ENCODE data around the gene FBN3. TPM values are rescaled to one million over a fixed set of nuclear protein-coding genes. Genes with fewer than 3 reads are reported as not detected.
"Not testable (repeated sequence)": the region's sequence is repeated elsewhere in the genome, so short reads cannot be mapped to it uniquely, and the experiment has no call there.

Gene FBN3
- total RNA-seq, 4 donors from 2014 or later, result under 0.01 TPM; not detected in 3

DNA sequence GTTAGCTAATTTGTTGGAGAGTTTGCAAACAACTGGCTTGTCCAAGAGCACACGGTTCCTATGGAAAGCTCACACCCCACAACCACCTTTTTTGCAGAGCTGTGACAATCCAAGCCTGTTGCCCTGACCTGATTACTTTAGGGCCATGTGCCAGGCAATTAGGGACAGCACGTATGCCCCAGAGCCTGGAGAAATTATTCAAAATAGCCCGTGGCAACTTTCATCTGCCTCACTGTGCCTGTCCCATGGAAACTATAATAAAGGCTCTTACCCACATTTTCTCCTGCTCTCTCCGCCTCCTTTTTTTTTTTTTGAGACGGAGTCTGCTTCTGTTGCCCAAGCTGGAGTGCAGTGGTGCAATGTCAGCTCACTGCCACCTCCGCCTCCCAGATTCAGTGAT, 18.6 kb upstream of the FBN3 start:
- Histone ChIP-seq H3K9me3 (no peaks in the 10 kb centered on the region), H3K36me3 (no peaks in the 10 kb centered on the region), H3K27ac (replicated peaks in 1 of 4) (no peak overlapping the region), H3K4me3 (no peak overlapping the region), H3K4me1 (no peaks in the 10 kb centered on the region), H3K27me3 (no peaks in the 10 kb centered on the region)
- WGBS, result 82% methylated on average over 6 of the region's 6 CpGs
- intact Hi-C loops (cut with DNase I), result no loop called here
- no peak for DNase-seq (ENCODE audit: extremely low spot score)
- TF ChIP-seq, protein P1, sequence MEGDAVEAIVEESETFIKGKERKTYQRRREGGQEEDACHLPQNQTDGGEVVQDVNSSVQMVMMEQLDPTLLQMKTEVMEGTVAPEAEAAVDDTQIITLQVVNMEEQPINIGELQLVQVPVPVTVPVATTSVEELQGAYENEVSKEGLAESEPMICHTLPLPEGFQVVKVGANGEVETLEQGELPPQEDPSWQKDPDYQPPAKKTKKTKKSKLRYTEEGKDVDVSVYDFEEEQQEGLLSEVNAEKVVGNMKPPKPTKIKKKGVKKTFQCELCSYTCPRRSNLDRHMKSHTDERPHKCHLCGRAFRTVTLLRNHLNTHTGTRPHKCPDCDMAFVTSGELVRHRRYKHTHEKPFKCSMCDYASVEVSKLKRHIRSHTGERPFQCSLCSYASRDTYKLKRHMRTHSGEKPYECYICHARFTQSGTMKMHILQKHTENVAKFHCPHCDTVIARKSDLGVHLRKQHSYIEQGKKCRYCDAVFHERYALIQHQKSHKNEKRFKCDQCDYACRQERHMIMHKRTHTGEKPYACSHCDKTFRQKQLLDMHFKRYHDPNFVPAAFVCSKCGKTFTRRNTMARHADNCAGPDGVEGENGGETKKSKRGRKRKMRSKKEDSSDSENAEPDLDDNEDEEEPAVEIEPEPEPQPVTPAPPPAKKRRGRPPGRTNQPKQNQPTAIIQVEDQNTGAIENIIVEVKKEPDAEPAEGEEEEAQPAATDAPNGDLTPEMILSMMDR (IDR thresholded peaks at IDR 0.05), result no peak
- TF ChIP-seq EP300 (IDR thresholded peaks at IDR 0.05), result no peak
- no peak for TF ChIP-seq POLR2A (IDR thresholded peaks at IDR 0.05; ENCODE audit: low read depth)
- no peak for TF ChIP-seq POLR2AphosphoS5 (IDR thresholded peaks at IDR 0.05)

DNA sequence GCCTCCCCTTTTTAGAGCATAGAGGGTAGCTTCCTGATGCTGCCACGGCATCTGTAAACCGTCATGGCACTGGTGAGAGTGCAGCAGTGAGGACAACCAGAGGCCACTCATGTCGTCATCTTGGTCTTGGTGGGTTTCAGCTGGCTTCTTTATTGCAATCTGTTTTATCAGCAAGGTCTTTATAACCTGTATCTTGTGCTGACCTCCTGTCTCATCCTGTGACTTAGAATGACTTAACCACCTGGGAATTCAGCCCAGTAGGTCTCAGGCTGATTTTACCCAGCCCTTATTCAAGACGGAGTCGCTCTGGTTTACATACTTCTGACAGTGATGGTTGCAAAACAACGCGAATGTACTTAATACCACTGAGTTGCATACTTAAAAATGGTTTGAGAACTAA, 14.4 kb upstream of the FBN3 start:
- Histone ChIP-seq H3K27me3 (no peaks in the 10 kb centered on the region), H3K4me3 (no peak overlapping the region), H3K27ac (replicated peaks in 1 of 4) (no peak overlapping the region), H3K4me1 (no peaks in the 10 kb centered on the region), H3K9me3 (no peaks in the 10 kb centered on the region), H3K36me3 (no peaks in the 10 kb centered on the region)
- intact Hi-C loops (cut with DNase I), result no loop called here
- no peak for TF ChIP-seq POLR2A (IDR thresholded peaks at IDR 0.05; ENCODE audit: low read depth)
- TF ChIP-seq, protein P1 (IDR thresholded peaks at IDR 0.05), result no peak
- TF ChIP-seq POLR2AphosphoS5 (IDR thresholded peaks at IDR 0.05), result no peak
- no peak for TF ChIP-seq EP300 (IDR thresholded peaks at IDR 0.05)
- WGBS, result 51% methylated on average over 7 of the region's 7 CpGs
- no peak for DNase-seq (ENCODE audit: extremely low spot score)

DNA sequence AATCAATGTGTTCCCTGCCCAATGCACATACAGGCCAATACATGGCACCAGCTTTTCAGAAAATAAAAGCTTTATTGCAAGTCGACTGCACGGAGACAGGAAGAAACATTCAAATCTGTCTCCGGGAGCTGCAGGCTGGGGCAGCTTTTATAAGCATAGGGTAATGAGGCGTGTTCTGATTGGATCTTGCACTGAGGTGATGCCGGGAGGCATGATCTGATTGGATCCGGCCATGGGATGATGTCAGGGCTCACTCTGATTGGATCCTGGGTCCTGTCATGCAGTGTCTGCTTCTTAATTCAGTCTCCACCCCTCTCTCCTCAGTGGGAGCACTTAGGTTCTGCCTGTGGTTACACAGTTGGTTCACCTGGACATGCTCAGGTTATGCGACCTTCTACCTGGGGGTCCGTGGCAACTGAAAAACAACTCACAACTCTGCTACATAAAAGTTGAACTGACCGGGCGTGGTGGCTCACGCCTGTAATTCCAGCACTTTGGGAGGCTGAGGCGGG, 11.8 kb upstream of the FBN3 start:
- no peak overlapping the region for H3K4me3 ChIP-seq
- H3K27me3 ChIP-seq, result no peaks in the 10 kb centered on the region
- no peak for DNase-seq (ENCODE audit: extremely low spot score)
- H3K27ac ChIP-seq (replicated peaks in 1 of 4), result no peak overlapping the region
- no peaks in the 10 kb centered on the region for H3K4me1 ChIP-seq
- H3K9me3 ChIP-seq, result no peaks in the 10 kb centered on the region
- no peak for TF ChIP-seq POLR2AphosphoS5 (IDR thresholded peaks at IDR 0.05)
- no peak for TF ChIP-seq EP300 (IDR thresholded peaks at IDR 0.05)
- TF ChIP-seq POLR2A (IDR thresholded peaks at IDR 0.05; ENCODE audit: low read depth), result no peak
- TF ChIP-seq, protein P1 (IDR thresholded peaks at IDR 0.05), result no peak
- intact Hi-C loops (cut with DNase I), result no loop called here
- no peaks in the 10 kb centered on the region for H3K36me3 ChIP-seq
- 95% methylated on average over 6 of the region's 12 CpGs for WGBS

DNA sequence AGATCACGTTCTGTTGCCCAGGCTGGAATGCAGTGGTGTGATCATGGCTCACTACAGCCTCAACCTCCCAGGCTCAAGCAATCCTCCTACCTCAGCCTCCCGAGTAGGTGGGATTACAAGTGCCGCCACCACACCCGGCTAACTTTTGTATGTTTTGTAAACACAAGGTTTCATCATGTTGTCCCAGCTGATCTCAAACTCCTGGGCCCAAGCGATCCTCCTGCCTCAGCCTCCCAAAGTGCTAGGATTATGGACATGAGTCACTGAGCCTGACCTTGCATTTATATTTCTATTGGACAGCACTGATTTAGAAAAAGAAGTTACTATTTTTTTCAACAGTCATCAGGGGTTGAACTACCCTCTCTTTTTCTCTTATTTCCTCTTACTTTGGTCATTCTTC, 9.9 kb upstream of the FBN3 start:
- H3K27me3 ChIP-seq; H3K36me3 ChIP-seq; H3K9me3 ChIP-seq; H3K27ac ChIP-seq (replicated peaks in 1 of 4); DNase-seq (ENCODE audit: extremely low spot score); intact Hi-C loops (cut with DNase I); H3K4me3 ChIP-seq: not testable (repeated sequence)
- peaks cover 8 to 11% (median 10%) of the 10 kb centered on the region in 4 donors for H3K4me1 ChIP-seq
- WGBS, result 86% methylated on average over 5 of the region's 5 CpGs

DNA sequence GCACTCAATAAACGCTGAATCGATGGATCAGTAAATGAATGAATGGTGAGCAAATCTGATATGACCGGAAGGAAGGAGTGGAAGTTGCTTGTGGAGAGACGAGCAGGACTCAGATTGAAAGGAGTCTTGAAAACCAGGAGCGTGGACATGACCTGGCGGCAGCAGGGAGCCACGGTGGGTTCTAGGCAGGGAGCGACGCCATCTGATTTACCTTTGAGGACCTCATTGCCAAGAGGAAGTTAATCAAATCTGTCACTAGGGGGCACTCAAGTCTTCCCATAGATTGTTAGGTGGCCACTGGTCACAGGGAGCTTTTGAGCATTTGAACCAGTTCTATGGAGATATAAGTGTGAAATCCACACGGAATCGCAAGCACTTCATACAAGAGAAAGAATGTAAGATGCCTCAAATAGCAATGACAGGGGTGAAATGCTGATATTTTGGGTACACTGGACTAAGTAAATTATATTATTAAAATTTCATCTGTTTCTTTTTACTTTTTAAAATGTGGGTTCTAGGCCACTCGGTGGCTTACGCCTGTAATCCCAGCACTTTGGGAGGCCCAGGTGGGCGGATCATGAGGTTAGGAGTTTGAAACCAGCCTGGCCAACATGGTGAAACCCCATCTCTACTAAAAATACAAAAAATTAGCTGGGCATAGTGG, 9.2 kb upstream of the FBN3 start:
- DNase-seq (ENCODE audit: extremely low spot score), result no peak
- no peak overlapping the region for H3K27ac ChIP-seq (replicated peaks in 1 of 4)
- no peak overlapping the region for H3K4me3 ChIP-seq
- TF ChIP-seq, protein P1 (IDR thresholded peaks at IDR 0.05), result peak; percentile 48 to 66 (median 59)
- no peak for TF ChIP-seq POLR2AphosphoS5 (IDR thresholded peaks at IDR 0.05)
- TF ChIP-seq EP300 (IDR thresholded peaks at IDR 0.05), result no peak
- no peaks in the 10 kb centered on the region for H3K36me3 ChIP-seq
- no peaks in the 10 kb centered on the region for H3K27me3 ChIP-seq
- intact Hi-C loops (cut with DNase I), result loop anchor here (1.0 kb wide), 1 partner anchor 95 kb away; no protein-coding TSS in a partner anchor
- peaks cover 9 to 14% (median 12%) of the 10 kb centered on the region in 4 donors for H3K4me1 ChIP-seq
- 53% methylated on average over 14 of the region's 14 CpGs for WGBS
- H3K9me3 ChIP-seq, result no peaks in the 10 kb centered on the region
